K562 (cell line): ENCODE measurements around the gene LRIF1. TPM values are rescaled to one million over a fixed set of nuclear protein-coding genes. Genes with fewer than 3 reads are reported as not detected.
A peak's percentile ranks its signal among the peaks of the same experiment; 100 is the strongest.

Experiments
- HNRNPLL ChIP-seq: fragments of 200-400 bp; formaldehyde crosslinking; IDR thresholded peaks from 2 replicates; pipeline ENCODE4 v1.6.1; 2017; ENCODE audit warnings: low read length, low read depth, mild to moderate bottlenecking; ENCODE audit not compliant: poor library complexity, severe bottlenecking
- POLR3A ChIP-seq: IDR thresholded peaks from 2 replicates; pipeline ENCODE4 v1.6.1; 2011; ENCODE audit warnings: borderline replicate concordance, mild to moderate bottlenecking, moderate library complexity; ENCODE audit not compliant: insufficient read length, insufficient read depth; ENCODE audit errors: extremely low read depth
- TBL1XR1 ChIP-seq, 2 experiments: IDR thresholded peaks; 2 replicates each; pipeline ENCODE4 v1.6.1; 2012; ENCODE audit warnings: improper control_type of control experiment in 2 of 2, low read length in 2 of 2, mild to moderate bottlenecking in 1 of 2
- polyA plus RNA-seq, 8 experiments: library from polyadenylated mRNA; depleted of rRNA in 4 of 8; stranded (reverse) in 5 of 8; unstranded in 3 of 8; fragments of >200 nt; fragmentation: Nextera tagmentation in 2 of 8; fragmentation: Illumina TruSeq in 1 of 8; extraction: Ambion mirVana in 2 of 8; extraction: Trizol in 1 of 8; gene quantifications; 2 replicates each; pipeline versions ENCODE4 v1.2.1 to v1.2.3, GENCODE V29; 2011 to 2014; ENCODE audit warnings: inconsistent platforms in 1 of 8, missing spikeins in 1 of 8
- total RNA-seq, 7 experiments: library from RNA; depleted of rRNA in 6 of 7; stranded (reverse); fragments of >200 nt in 6 of 7; fragmentation: Illumina TruSeq in 2 of 7; extraction: Trizol in 2 of 7; gene quantifications; 2 replicates each; pipeline versions ENCODE4 v1.2.1 to v1.2.3, GENCODE V29; 2011 to 2021; ENCODE audit warnings: low replicate concordance in 1 of 7
- TF ChIP-seq, protein P1 (sequence below): fragments of 450-650 bp; conservative IDR thresholded peaks from 2 replicates; pipeline ENCODE4 v1.6.1; 2016; ENCODE audit warnings: missing genetic modification characterization, low read depth, mild to moderate bottlenecking, control low read depth, missing compliant biosample characterization
- TF ChIP-seq, protein P2 (sequence below): fragments of 450-650 bp; formaldehyde crosslinking; conservative IDR thresholded peaks from 2 replicates; pipeline ENCODE4 v1.4.0; 2022; ENCODE audit warnings: mild to moderate bottlenecking, missing genetic modification characterization
- TF ChIP-seq, protein P3 (sequence below): fragments of 450-650 bp; formaldehyde crosslinking; IDR thresholded peaks from 2 replicates; pipeline ENCODE4 v1.4.0; 2020; ENCODE audit warnings: mild to moderate bottlenecking, moderate library complexity
- TF ChIP-seq, protein P4 (sequence below), 2 experiments: fragments of 450-650 bp in 1 of 2; sonication (generic) in 1 of 2; formaldehyde crosslinking in 1 of 2; IDR thresholded peaks; 2 replicates each; pipeline versions ENCODE4 v1.7.1 to v1.9.0; 2016 to 2022; ENCODE audit warnings: inconsistent platforms in 1 of 2, mild to moderate bottlenecking in 1 of 2, missing genetic modification reagents in 1 of 2

The LRIF1 gene
- total and polyA plus RNA-seq, 9 of the 15 experiments (the other 6 are each of a cell fraction or from before 2014, with no cell fraction given) = 35.6 to 88.8 (median 74.1) TPM

DNA sequence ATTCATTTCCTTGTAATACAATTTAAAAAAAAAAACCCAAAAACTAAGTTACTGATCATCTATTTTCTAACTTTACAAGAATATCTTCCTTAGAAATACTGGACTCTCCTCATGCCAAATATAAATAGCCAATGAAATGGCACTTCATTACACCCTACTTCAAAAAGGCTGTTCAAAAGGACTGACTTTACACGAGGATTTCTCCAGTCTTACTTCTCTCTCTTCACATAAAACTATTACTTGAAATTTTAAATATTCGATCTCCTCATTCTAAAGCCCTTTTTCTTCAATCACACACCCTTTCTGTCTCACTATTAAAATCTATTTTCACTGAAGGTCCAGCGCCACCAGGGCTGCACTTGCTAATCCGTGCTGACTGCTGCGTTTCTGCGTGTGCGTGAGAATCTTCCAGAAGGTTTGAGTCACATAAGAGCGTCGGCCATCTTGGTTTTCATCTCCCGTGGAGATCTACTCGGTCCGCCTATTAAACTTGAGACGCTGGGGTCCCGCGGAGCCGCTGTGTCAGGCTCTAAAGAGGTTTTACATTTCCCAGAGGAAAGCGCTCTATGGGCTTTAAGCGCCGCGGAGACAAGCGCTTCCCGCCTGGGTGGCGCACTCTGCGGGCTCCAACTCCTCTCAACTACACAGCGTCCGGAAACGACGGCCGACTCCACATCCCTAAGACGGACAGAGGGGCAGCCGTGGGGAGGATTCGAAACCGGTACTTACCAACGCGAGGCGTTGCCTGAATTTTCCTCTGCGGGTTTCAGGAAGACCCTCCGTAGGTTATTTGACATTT is 631 bp downstream of the LRIF1 start (continued):
- TF ChIP-seq POLR3A (no peak), HNRNPLL (peak; percentile 90), TBL1XR1 (IDR thresholded peaks at IDR 0.05; ENCODE audit: low read length in 2 of 2) (peak in 1 of 2 experiments; percentile 68; a peak in 1 of 4 replicates)
- TF ChIP-seq, protein P1, sequence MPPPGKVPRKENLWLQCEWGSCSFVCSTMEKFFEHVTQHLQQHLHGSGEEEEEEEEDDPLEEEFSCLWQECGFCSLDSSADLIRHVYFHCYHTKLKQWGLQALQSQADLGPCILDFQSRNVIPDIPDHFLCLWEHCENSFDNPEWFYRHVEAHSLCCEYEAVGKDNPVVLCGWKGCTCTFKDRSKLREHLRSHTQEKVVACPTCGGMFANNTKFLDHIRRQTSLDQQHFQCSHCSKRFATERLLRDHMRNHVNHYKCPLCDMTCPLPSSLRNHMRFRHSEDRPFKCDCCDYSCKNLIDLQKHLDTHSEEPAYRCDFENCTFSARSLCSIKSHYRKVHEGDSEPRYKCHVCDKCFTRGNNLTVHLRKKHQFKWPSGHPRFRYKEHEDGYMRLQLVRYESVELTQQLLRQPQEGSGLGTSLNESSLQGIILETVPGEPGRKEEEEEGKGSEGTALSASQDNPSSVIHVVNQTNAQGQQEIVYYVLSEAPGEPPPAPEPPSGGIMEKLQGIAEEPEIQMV (tag) = peak; percentile 84
- TF ChIP-seq, protein P2, sequence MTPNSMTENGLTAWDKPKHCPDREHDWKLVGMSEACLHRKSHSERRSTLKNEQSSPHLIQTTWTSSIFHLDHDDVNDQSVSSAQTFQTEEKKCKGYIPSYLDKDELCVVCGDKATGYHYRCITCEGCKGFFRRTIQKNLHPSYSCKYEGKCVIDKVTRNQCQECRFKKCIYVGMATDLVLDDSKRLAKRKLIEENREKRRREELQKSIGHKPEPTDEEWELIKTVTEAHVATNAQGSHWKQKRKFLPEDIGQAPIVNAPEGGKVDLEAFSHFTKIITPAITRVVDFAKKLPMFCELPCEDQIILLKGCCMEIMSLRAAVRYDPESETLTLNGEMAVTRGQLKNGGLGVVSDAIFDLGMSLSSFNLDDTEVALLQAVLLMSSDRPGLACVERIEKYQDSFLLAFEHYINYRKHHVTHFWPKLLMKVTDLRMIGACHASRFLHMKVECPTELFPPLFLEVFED = peak; percentile 88
- TF ChIP-seq, protein P3, sequence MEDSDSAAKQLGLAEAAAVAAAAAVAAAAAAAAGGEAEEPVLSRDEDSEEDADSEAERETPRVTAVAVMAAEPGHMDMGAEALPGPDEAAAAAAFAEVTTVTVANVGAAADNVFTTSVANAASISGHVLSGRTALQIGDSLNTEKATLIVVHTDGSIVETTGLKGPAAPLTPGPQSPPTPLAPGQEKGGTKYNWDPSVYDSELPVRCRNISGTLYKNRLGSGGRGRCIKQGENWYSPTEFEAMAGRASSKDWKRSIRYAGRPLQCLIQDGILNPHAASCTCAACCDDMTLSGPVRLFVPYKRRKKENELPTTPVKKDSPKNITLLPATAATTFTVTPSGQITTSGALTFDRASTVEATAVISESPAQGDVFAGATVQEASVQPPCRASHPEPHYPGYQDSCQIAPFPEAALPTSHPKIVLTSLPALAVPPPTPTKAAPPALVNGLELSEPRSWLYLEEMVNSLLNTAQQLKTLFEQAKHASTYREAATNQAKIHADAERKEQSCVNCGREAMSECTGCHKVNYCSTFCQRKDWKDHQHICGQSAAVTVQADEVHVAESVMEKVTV (CRISPR knock-in tag) = peak; percentile 47; the same call in 1 of the 2 replicates
- TF ChIP-seq, protein P4, sequence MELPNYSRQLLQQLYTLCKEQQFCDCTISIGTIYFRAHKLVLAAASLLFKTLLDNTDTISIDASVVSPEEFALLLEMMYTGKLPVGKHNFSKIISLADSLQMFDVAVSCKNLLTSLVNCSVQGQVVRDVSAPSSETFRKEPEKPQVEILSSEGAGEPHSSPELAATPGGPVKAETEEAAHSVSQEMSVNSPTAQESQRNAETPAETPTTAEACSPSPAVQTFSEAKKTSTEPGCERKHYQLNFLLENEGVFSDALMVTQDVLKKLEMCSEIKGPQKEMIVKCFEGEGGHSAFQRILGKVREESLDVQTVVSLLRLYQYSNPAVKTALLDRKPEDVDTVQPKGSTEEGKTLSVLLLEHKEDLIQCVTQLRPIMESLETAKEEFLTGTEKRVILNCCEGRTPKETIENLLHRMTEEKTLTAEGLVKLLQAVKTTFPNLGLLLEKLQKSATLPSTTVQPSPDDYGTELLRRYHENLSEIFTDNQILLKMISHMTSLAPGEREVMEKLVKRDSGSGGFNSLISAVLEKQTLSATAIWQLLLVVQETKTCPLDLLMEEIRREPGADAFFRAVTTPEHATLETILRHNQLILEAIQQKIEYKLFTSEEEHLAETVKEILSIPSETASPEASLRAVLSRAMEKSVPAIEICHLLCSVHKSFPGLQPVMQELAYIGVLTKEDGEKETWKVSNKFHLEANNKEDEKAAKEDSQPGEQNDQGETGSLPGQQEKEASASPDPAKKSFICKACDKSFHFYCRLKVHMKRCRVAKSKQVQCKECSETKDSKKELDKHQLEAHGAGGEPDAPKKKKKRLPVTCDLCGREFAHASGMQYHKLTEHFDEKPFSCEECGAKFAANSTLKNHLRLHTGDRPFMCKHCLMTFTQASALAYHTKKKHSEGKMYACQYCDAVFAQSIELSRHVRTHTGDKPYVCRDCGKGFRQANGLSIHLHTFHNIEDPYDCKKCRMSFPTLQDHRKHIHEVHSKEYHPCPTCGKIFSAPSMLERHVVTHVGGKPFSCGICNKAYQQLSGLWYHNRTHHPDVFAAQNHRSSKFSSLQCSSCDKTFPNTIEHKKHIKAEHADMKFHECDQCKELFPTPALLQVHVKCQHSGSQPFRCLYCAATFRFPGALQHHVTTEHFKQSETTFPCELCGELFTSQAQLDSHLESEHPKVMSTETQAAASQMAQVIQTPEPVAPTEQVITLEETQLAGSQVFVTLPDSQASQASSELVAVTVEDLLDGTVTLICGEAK (IDR thresholded peaks at IDR 0.05) = peak; percentile 68
- TF ChIP-seq, protein P4 (CRISPR knock-in tag; IDR thresholded peaks at IDR 0.05) = 0 out of 2 replicates have a peak, but pooled peaks have one; percentile 39
